Loucy (cell line): ENCODE measurements around the gene KIDINS220.

Experiments
- H2AFZ ChIP-seq: fragments of 200-600 bp; sonication (generic); 2 replicates; pipeline ENCODE4 v1.6.0; 2016; ENCODE audit warnings: antibody characterized with exemption, mild to moderate bottlenecking, low read length, moderate library complexity
- H3F3A ChIP-seq: fragments of 200-600 bp; 2 replicates; pipeline ENCODE4 v1.6.0; 2016; ENCODE audit warnings: antibody characterized with exemption, low read depth, mild to moderate bottlenecking
- H3K27me3 ChIP-seq: fragments of 200-600 bp; sonication (generic); 2 replicates; pipeline ENCODE4 v1.6.1; 2014; ENCODE audit warnings: low read length, mild to moderate bottlenecking; ENCODE audit not compliant: insufficient read depth, poor library complexity, severe bottlenecking
- H3K36me3 ChIP-seq: fragments of 200-600 bp; sonication (generic); 2 replicates; pipeline ENCODE4 v1.6.1; 2016; ENCODE audit warnings: low read length; ENCODE audit not compliant: insufficient read depth
- H3K4me1 ChIP-seq: fragments of 200-600 bp; sonication (generic); 2 replicates; pipeline ENCODE4 v1.5.1; 2014; ENCODE audit warnings: low read length, mild to moderate bottlenecking; ENCODE audit not compliant: insufficient read depth, poor library complexity, severe bottlenecking
- H3K4me2 ChIP-seq: fragments of 200-600 bp; sonication (generic); 2 replicates; pipeline ENCODE4 v1.6.0; 2014; ENCODE audit warnings: antibody characterized with exemption, low read length, low read depth, mild to moderate bottlenecking; ENCODE audit not compliant: poor library complexity, severe bottlenecking
- H3K4me3 ChIP-seq: fragments of 200-600 bp; sonication (generic); 2 replicates; pipeline ENCODE4 v1.5.1; 2014; ENCODE audit warnings: low read length, mild to moderate bottlenecking, mixed read lengths; ENCODE audit not compliant: poor library complexity, severe bottlenecking
- H3K79me2 ChIP-seq: fragments of 200-600 bp; sonication (generic); 2 replicates; pipeline ENCODE4 v1.6.1; 2014; ENCODE audit warnings: low read length; ENCODE audit not compliant: insufficient read depth
- H3K9ac ChIP-seq: fragments of 200-600 bp; sonication (generic); 2 replicates; pipeline ENCODE4 v1.6.0; 2014; ENCODE audit warnings: mild to moderate bottlenecking, low read depth, low read length, moderate library complexity; ENCODE audit not compliant: poor library complexity, severe bottlenecking
- H3K9me2 ChIP-seq: fragments of 200-600 bp; sonication (generic); replicated peaks from 2 replicates; pipeline ENCODE4 v1.6.1; 2016; ENCODE audit warnings: low read depth, low read length, mixed read lengths
- H3K9me3 ChIP-seq: fragments of 200-600 bp; sonication (generic); 2 replicates; pipeline ENCODE4 v1.6.1; 2014; ENCODE audit warnings: mild to moderate bottlenecking, antibody characterized with exemption, low read length, low read depth; ENCODE audit not compliant: insufficient read depth
- H4K20me1 ChIP-seq: fragments of 200-600 bp; sonication (generic); 2 replicates; pipeline ENCODE4 v1.6.0; 2014; ENCODE audit warnings: antibody characterized with exemption, low read length, mild to moderate bottlenecking; ENCODE audit not compliant: insufficient read depth, poor library complexity, severe bottlenecking
- EZH2phosphoT487 ChIP-seq: fragments of 200-600 bp; IDR thresholded peaks from 2 replicates; pipeline ENCODE4 v1.6.1; 2018; ENCODE audit warnings: antibody characterized with exemption, mild to moderate bottlenecking, moderate library complexity, borderline replicate concordance
- TF ChIP-seq, protein P1 (sequence below): fragments of 200-600 bp; sonication (generic); conservative IDR thresholded peaks from 2 replicates; pipeline ENCODE4 v1.5.1; 2014; ENCODE audit warnings: mild to moderate bottlenecking, antibody characterized with exemption, low read length

The KIDINS220 gene

GRCh38 chr2:8831516-8831915 is 5.9 kb downstream of the KIDINS220 start:
- H4K20me1 ChIP-seq: peaks cover 58% of the 10 kb centered on the region
- H3K79me2 ChIP-seq: peaks cover 81% of the 10 kb centered on the region
- no peaks in the 10 kb centered on the region for H3K36me3 ChIP-seq
- no peaks in the 10 kb centered on the region for H3K9me2 ChIP-seq
- no peak for TF ChIP-seq EZH2phosphoT487
- TF ChIP-seq, protein P1, sequence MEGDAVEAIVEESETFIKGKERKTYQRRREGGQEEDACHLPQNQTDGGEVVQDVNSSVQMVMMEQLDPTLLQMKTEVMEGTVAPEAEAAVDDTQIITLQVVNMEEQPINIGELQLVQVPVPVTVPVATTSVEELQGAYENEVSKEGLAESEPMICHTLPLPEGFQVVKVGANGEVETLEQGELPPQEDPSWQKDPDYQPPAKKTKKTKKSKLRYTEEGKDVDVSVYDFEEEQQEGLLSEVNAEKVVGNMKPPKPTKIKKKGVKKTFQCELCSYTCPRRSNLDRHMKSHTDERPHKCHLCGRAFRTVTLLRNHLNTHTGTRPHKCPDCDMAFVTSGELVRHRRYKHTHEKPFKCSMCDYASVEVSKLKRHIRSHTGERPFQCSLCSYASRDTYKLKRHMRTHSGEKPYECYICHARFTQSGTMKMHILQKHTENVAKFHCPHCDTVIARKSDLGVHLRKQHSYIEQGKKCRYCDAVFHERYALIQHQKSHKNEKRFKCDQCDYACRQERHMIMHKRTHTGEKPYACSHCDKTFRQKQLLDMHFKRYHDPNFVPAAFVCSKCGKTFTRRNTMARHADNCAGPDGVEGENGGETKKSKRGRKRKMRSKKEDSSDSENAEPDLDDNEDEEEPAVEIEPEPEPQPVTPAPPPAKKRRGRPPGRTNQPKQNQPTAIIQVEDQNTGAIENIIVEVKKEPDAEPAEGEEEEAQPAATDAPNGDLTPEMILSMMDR: no peak
- H3K27me3 ChIP-seq: no peaks in the 10 kb centered on the region
- peak overlapping the region; percentile 24 for H3K4me3 ChIP-seq
- H3F3A ChIP-seq: no peaks in the 10 kb centered on the region
- no peak overlapping the region for H2AFZ ChIP-seq
- H3K4me2 ChIP-seq: peak overlapping the region; percentile 57
- no peaks in the 10 kb centered on the region for H3K9me3 ChIP-seq
- peaks cover 57% of the 10 kb centered on the region for H3K4me1 ChIP-seq
- H3K9ac ChIP-seq: no peak overlapping the region

DNA sequence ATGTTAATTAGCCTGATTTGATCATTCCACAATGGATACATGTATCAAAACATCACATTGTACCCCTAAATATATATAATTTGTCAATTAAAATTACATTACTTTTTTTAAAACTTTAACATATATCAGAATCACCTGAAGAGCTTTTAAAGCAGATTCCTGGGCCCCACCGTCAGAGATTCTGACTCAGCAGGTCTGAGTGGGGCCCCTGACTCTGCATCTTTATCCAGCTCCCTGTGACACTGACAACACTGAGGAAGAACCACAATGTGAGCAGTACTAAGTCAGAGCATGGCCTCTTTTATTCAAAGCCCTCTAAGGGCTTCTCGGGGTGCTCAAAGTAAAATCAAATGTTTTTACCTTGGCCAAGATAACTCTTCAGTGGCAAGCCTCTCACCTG is 9.7 kb downstream of the KIDINS220 start:
- H3K9ac ChIP-seq: no peak overlapping the region
- peaks cover 8% of the 10 kb centered on the region; the same call in 1 of the 2 replicates for H3K36me3 ChIP-seq
- no peaks in the 10 kb centered on the region for H3K9me2 ChIP-seq
- no peak overlapping the region for H2AFZ ChIP-seq
- peaks cover 32% of the 10 kb centered on the region for H4K20me1 ChIP-seq
- no peak overlapping the region for H3K4me2 ChIP-seq
- H3F3A ChIP-seq: no peaks in the 10 kb centered on the region
- no peaks in the 10 kb centered on the region for H3K27me3 ChIP-seq
- TF ChIP-seq EZH2phosphoT487: no peak
- TF ChIP-seq, protein P1: no peak
- H3K79me2 ChIP-seq: peaks cover 45% of the 10 kb centered on the region
- no peak overlapping the region for H3K4me3 ChIP-seq
- H3K4me1 ChIP-seq: peaks cover 27% of the 10 kb centered on the region
- no peaks in the 10 kb centered on the region for H3K9me3 ChIP-seq

- H3K9me2 ChIP-seq: no peaks in the 10 kb centered on the region
- H3K36me3 ChIP-seq: peaks cover 35% of the 10 kb centered on the region
- H3K9me3 ChIP-seq: no peaks in the 10 kb centered on the region
- no peak overlapping the region for H3K4me2 ChIP-seq
- no peaks in the 10 kb centered on the region for H3K27me3 ChIP-seq
- no peak for TF ChIP-seq EZH2phosphoT487
- TF ChIP-seq, protein P1: no peak
- H3F3A ChIP-seq: no peaks in the 10 kb centered on the region
- no peaks in the 10 kb centered on the region for H3K4me1 ChIP-seq
- no peak overlapping the region for H2AFZ ChIP-seq
- H3K4me3 ChIP-seq: no peak overlapping the region
- H3K79me2 ChIP-seq: 0 out of 2 replicates have a peak, but pooled peaks cover 1% of the 10 kb centered on the region
- H4K20me1 ChIP-seq: no peaks in the 10 kb centered on the region
- H3K9ac ChIP-seq: no peak overlapping the region
These were observed 15.2 kb downstream of the KIDINS220 start for GRCh38 chr2:8822218-8822617.
